H1 (cell line): ENCODE results near the gene MYO9A. TPM values are rescaled to one million over a fixed set of nuclear protein-coding genes. Genes with fewer than 3 reads are reported as not detected.

ENCODE experiments used
- CTCF ChIA-PET: fragments of 300-600 bp; sonication (Branson Sonifier 250); formaldehyde crosslinking; loops from one replicate; lab custom pipeline; 2021; ENCODE audit not compliant: partially characterized antibody; lab: Charles Lee
- POLR2A ChIA-PET: fragments of 300-600 bp; sonication (Branson Sonifier 250); formaldehyde crosslinking; loops from one replicate; lab custom pipeline; 2021; ENCODE audit warnings: inconsistent platforms; ENCODE audit not compliant: partially characterized antibody; lab: Charles Lee
- DNase-seq, 2 experiments: peaks; one replicate each; pipeline versions ENCODE4 v3.0.0 to v3.0.0-alpha.2; 2010 to 2022; ENCODE audit warnings: low spot score in 2 of 2, low read depth in 1 of 2, mixed read lengths in 1 of 2
- FAIRE-seq: peaks from 2 replicates; lab custom pipeline; 2011; peaks lifted over from hg19 to GRCh38; lab: Jason Lieb, UNC
- H2AFZ ChIP-seq: 2 replicates; pipeline ENCODE4 v1.8.1; 2012; ENCODE audit warnings: low read length, inconsistent platforms
- H2AK5ac ChIP-seq: 2 replicates; pipeline ENCODE4 v1.6.1; 2013; ENCODE audit warnings: low read depth, low read length
- H2BK120ac ChIP-seq: replicated peaks from 2 replicates; pipeline ENCODE3; 2013; ENCODE audit warnings: low read depth, low read length, inconsistent platforms
- H2BK12ac ChIP-seq: 2 replicates; pipeline ENCODE4 v1.6.1; 2013; ENCODE audit warnings: low read depth, low read length
- H2BK15ac ChIP-seq: 2 replicates; pipeline ENCODE4 v1.6.1; 2013; ENCODE audit warnings: low read length
- H2BK20ac ChIP-seq: 2 replicates; pipeline ENCODE4 v1.6.1; 2013; ENCODE audit warnings: low read length
- H2BK5ac ChIP-seq: 2 replicates; pipeline ENCODE4 v1.6.1; 2013; ENCODE audit warnings: low read depth, low read length
- H3K14ac ChIP-seq: 2 replicates; pipeline ENCODE4 v1.6.1; 2013; ENCODE audit warnings: inconsistent platforms; ENCODE audit not compliant: insufficient read length
- H3K18ac ChIP-seq: 2 replicates; pipeline ENCODE4 v1.6.1; 2013; ENCODE audit warnings: low read length; ENCODE audit errors: extremely low read depth
- H3K23ac ChIP-seq: 2 replicates; pipeline ENCODE4 v1.6.1; 2013; ENCODE audit warnings: inconsistent platforms; ENCODE audit not compliant: insufficient read length
- H3K23me2 ChIP-seq: 2 replicates; pipeline ENCODE4 v1.6.1; 2013; ENCODE audit warnings: low read depth, low read length
- H3K27ac ChIP-seq: 2 replicates; pipeline ENCODE4 v1.6.1; 2011; ENCODE audit warnings: low read depth, low read length, inconsistent platforms
- H3K27me3 ChIP-seq, 4 experiments: replicated peaks in 1 of 4; 1 replicate in 1 of 4; 2 replicates in 3 of 4; pipeline versions ENCODE4 v1.6.1 to v1.8.1; 2011 to 2013; ENCODE audit warnings: low read length in 3 of 4, mild to moderate bottlenecking in 3 of 4, inconsistent platforms in 2 of 4, mixed read lengths in 2 of 4, moderate library complexity in 1 of 4; ENCODE audit not compliant: control insufficient read depth in 3 of 4, insufficient read depth in 3 of 4; ENCODE audit errors: extremely low read depth in 1 of 4
- H3K36me3 ChIP-seq, 4 experiments: 2 replicates each; pipeline versions ENCODE4 v1.6.1 to v1.8.1; 2011 to 2013; ENCODE audit warnings: mild to moderate bottlenecking in 4 of 4, low read length in 3 of 4, moderate library complexity in 2 of 4, control low read depth in 1 of 4, inconsistent platforms in 1 of 4; ENCODE audit not compliant: insufficient read depth in 4 of 4, control insufficient read depth in 2 of 4
- H3K4ac ChIP-seq: replicated peaks from 2 replicates; pipeline ENCODE3; 2013; ENCODE audit warnings: low read length, low read depth, mixed read lengths, inconsistent platforms; ENCODE audit not compliant: insufficient read length
- H3K4me1 ChIP-seq, 4 experiments: replicated peaks in 1 of 4; 1 replicate in 1 of 4; 2 replicates in 3 of 4; pipeline versions ENCODE4 v1.6.1 to v1.8.1; 2011 to 2013; ENCODE audit warnings: low read length in 3 of 4, inconsistent platforms in 2 of 4, mixed read lengths in 1 of 4; ENCODE audit not compliant: insufficient read depth in 4 of 4, control insufficient read depth in 3 of 4
- H3K4me2 ChIP-seq, 2 experiments: 2 replicates each; pipeline versions ENCODE4 v1.6.1 to v1.8.1; 2011 to 2013; ENCODE audit warnings: low read depth in 2 of 2, low read length in 2 of 2, control low read depth in 1 of 2, inconsistent platforms in 1 of 2, mild to moderate bottlenecking in 1 of 2; ENCODE audit not compliant: insufficient read depth in 1 of 2
- H3K4me3 ChIP-seq, 4 experiments: fragments of 200-600, 300-600 bp in 1 of 4; sonication (generic), shearing (Covaris generic), sonication (Bioruptor Twin) in 1 of 4; 2 replicates each; pipeline versions ENCODE4 v1.5.1 to v1.8.1; 2011 to 2016; ENCODE audit warnings: low read length in 4 of 4, low read depth in 3 of 4, control low read depth in 2 of 4, inconsistent platforms in 2 of 4, mild to moderate bottlenecking in 2 of 4, mixed read lengths in 1 of 4, moderate library complexity in 1 of 4; ENCODE audit not compliant: insufficient read depth in 2 of 4; ENCODE audit errors: extremely low read depth in 1 of 4
- H3K56ac ChIP-seq: replicated peaks from 2 replicates; pipeline ENCODE3; 2013; ENCODE audit warnings: low read depth, mild to moderate bottlenecking, mixed read lengths, low read length, inconsistent platforms; ENCODE audit not compliant: insufficient read length
- H3K79me1 ChIP-seq: 2 replicates; pipeline ENCODE4 v1.6.1; 2013; ENCODE audit warnings: low read depth, low read length, control low read depth
- H3K79me2 ChIP-seq, 2 experiments: 2 replicates each; pipeline versions ENCODE4 v1.6.1 to v1.8.1; 2012 to 2013; ENCODE audit warnings: low read length in 2 of 2, mild to moderate bottlenecking in 2 of 2, inconsistent platforms in 1 of 2; ENCODE audit not compliant: insufficient read depth in 2 of 2, control insufficient read depth in 1 of 2
- H3K9ac ChIP-seq, 4 experiments: replicated peaks in 1 of 4; 1 replicate in 1 of 4; 2 replicates in 3 of 4; pipeline versions ENCODE4 v1.6.1 to v1.8.1; 2011 to 2013; ENCODE audit warnings: low read depth in 3 of 4, low read length in 3 of 4, control low read depth in 2 of 4, mild to moderate bottlenecking in 2 of 4, moderate library complexity in 2 of 4, inconsistent platforms in 1 of 4; ENCODE audit errors: extremely low read depth in 1 of 4
- H3K9me3 ChIP-seq, 2 experiments: 2 replicates each; pipeline versions ENCODE4 v1.6.1 to v1.8.1; 2012 to 2013; ENCODE audit warnings: mild to moderate bottlenecking in 2 of 2, moderate library complexity in 2 of 2, control low read depth in 1 of 2, inconsistent platforms in 1 of 2, low read depth in 1 of 2, low read length in 1 of 2, mixed read lengths in 1 of 2; ENCODE audit not compliant: insufficient read depth in 2 of 2
- H4K20me1 ChIP-seq, 2 experiments: replicated peaks in 1 of 2; 2 replicates each; pipeline versions ENCODE3 to v1.8.1; 2011 to 2013; ENCODE audit warnings: inconsistent platforms in 2 of 2, low read length in 2 of 2, mild to moderate bottlenecking in 1 of 2; ENCODE audit not compliant: insufficient read depth in 2 of 2, control insufficient read depth in 1 of 2
- H4K5ac ChIP-seq: 2 replicates; pipeline ENCODE4 v1.6.1; 2013; ENCODE audit warnings: low read length, low read depth, mixed read lengths, inconsistent platforms; ENCODE audit not compliant: insufficient read length
- H4K8ac ChIP-seq: 2 replicates; pipeline ENCODE4 v1.8.0; 2013; ENCODE audit warnings: mild to moderate bottlenecking, moderate library complexity, low read length, inconsistent platforms; ENCODE audit not compliant: insufficient read depth; ENCODE audit errors: extremely low read depth
- H4K91ac ChIP-seq: replicated peaks from 2 replicates; pipeline ENCODE3; 2013; ENCODE audit warnings: low read length, mixed read lengths, inconsistent platforms; ENCODE audit not compliant: insufficient read length
- CREB1 ChIP-seq: IDR thresholded peaks from 2 replicates; pipeline ENCODE4 v1.6.1; 2012; ENCODE audit warnings: inconsistent platforms
- RXRA ChIP-seq: IDR thresholded peaks from 2 replicates; pipeline ENCODE4 v1.6.1; 2011; ENCODE audit warnings: low read depth, mild to moderate bottlenecking, low read length, moderate library complexity; ENCODE audit not compliant: insufficient read depth
- SIN3A ChIP-seq, 2 experiments: IDR thresholded peaks in 1 of 2; conservative IDR thresholded peaks in 1 of 2; 2 replicates each; pipeline ENCODE4 v1.6.1; 2011 to 2012; ENCODE audit warnings: low read length in 2 of 2, improper control_type of control experiment in 1 of 2, low read depth in 1 of 2, mild to moderate bottlenecking in 1 of 2
- polyA plus RNA-seq, 7 experiments: library from polyadenylated mRNA; depleted of rRNA in 3 of 7; stranded (reverse) in 5 of 7; unstranded in 2 of 7; fragments of >200 nt in 5 of 7; fragments of 200-250 nt in 2 of 7; gene quantifications; 1 replicate in 5 of 7; 2 replicates in 1 of 7; 4 replicates in 1 of 7; pipeline versions ENCODE4 v1.2.1 to v1.2.3, GENCODE V29; 2011 to 2013; ENCODE audit warnings: missing spikeins in 2 of 7, mixed read lengths in 2 of 7
- total RNA-seq: library from RNA; stranded (reverse); fragmentation: NEBNext Ultra II Directional; extraction: Animal tissue kit (Norgen Biotek cat#: 25700); gene quantifications from 2 replicates; pipeline ENCODE4 v1.2.1, GENCODE V29; 2021

The MYO9A gene
- total and polyA plus RNA-seq, 2 of the 8 experiments (the other 6 are each of a cell fraction or from before 2014, with no cell fraction given) = 3.9 to 26.0 TPM

DNA sequence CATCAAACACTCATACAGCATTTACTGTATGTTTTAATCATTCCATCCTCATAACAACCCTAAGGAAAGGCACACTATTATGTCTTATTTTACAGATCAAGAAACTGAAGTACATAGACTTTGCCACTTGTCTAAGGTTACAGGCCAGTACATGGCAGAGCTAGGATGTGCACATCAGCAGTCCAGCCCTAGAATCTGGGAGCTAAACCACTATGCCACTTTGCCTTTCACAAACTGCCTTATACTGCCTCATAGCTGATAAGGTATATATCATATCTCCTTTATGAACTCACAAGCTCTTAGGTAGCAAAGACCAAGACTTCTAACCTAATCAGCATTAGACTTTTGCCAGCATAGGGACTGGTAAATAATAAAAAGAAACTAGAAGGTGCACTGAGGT is 49.1 kb downstream of the MYO9A start:
- H2BK12ac ChIP-seq = no peak overlapping the region
- no peak overlapping the region for H3K4ac ChIP-seq
- H3K9ac ChIP-seq = no peak overlapping the region
- CTCF ChIA-PET = interaction anchor here (0.9 to 1.1 kb wide), 2 partner anchors 12 to 18 kb away, joined by 4 read pairs; no protein-coding TSS in a partner anchor
- no peak overlapping the region for H3K14ac ChIP-seq
- H3K23ac ChIP-seq = no peak overlapping the region
- H3K36me3 ChIP-seq = no peaks in the 10 kb centered on the region
- no peak overlapping the region for H2AK5ac ChIP-seq
- no peak overlapping the region for H3K56ac ChIP-seq
- no peak overlapping the region for H2BK15ac ChIP-seq
- no peaks in the 10 kb centered on the region for H3K9me3 ChIP-seq
- H3K23me2 ChIP-seq = no peaks in the 10 kb centered on the region
- no peak overlapping the region for H4K91ac ChIP-seq
- no peaks in the 10 kb centered on the region for H3K27me3 ChIP-seq
- H4K8ac ChIP-seq = no peak overlapping the region
- H3K4me3 ChIP-seq = no peak overlapping the region
- DNase-seq = no peak
- H2BK120ac ChIP-seq = no peak overlapping the region
- TF ChIP-seq CREB1 = no peak
- TF ChIP-seq SIN3A (conservative IDR thresholded peaks at IDR 0.05 in 1 of 2, IDR thresholded peaks at IDR 0.05 in 1 of 2; ENCODE audit: low read depth in 1 of 2, low read length in 2 of 2) = no peak
- TF ChIP-seq RXRA = no peak
- TF ChIP-seq, all 59 proteins: peak for 0
- Histone ChIP-seq H3K18ac (no peak overlapping the region), H3K4me1 (no peaks in the 10 kb centered on the region), H2AFZ (no peak overlapping the region), H2BK20ac (no peak overlapping the region), H3K79me1 (no peaks in the 10 kb centered on the region), H4K20me1 (no peaks in the 10 kb centered on the region), H3K4me2 (no peak overlapping the region), H2BK5ac (no peak overlapping the region), H3K27ac (no peak overlapping the region), H3K79me2 (no peaks in the 10 kb centered on the region; a peak in 1 of 4 replicates), H4K5ac (no peak overlapping the region)
- no peak for FAIRE-seq
- POLR2A ChIA-PET = no interaction called here
